ENCODE measurements around the gene BMP8B. TPM values are rescaled to one million over a fixed set of nuclear protein-coding genes. Genes with fewer than 3 reads are reported as not detected.
"Not testable (repeated sequence)": the region's sequence is repeated elsewhere in the genome, so short reads cannot be mapped to it uniquely, and the experiment has no call there.

The BMP8B gene
- total and polyA plus RNA-seq, 2 experiments from 2014 or later, result not detected

DNA sequence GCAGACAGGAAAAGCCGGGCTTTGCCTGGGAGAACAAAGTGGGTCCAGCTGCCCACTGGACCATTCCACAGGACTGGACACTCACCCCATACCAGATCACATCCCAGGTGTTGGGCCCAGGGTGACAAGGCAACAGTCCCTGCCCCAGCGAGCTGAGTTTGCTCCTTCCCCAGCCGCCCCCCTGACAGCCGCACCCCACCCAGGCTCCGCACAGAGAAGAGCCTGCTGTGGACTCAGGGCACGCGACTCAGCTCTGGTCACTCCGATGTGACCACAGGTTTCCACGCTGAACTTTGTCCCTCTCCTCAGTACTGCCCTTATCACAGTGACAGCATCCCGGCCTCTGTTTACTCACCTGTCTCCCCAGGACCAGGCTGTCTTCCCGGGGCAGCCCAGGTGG is 1.2 kb downstream of the BMP8B start:
- Histone ChIP-seq H3K4me3 (no peak overlapping the region), H3K9me2 (ENCODE audit: insufficient read depth) (no peaks in the 10 kb centered on the region), H3F3A (ENCODE audit: insufficient read depth) (no peaks in the 10 kb centered on the region), H3K9me3 (ENCODE audit: low read depth) (no peaks in the 10 kb centered on the region), H3K27me3 (replicated peaks; ENCODE audit: insufficient read depth) (peaks cover 39% of the 10 kb centered on the region), H2AFZ (no peak overlapping the region), H4K20me1 (ENCODE audit: insufficient read depth) (no peaks in the 10 kb centered on the region), H3K36me3 (ENCODE audit: low read depth) (no peaks in the 10 kb centered on the region), H3K9ac (no peak overlapping the region), H3K27ac (no peak overlapping the region), H3K4me1 (ENCODE audit: insufficient read depth) (no peaks in the 10 kb centered on the region), H3K79me2 (ENCODE audit: insufficient read depth) (no peaks in the 10 kb centered on the region), H3K4me2 (ENCODE audit: unreplicated experiment) (no peak overlapping the region)
- no peak for TF ChIP-seq EZH2phosphoT487 (IDR thresholded peaks at IDR 0.05; ENCODE audit: insufficient read depth, low read depth)
- TF ChIP-seq EZH2 (IDR thresholded peaks at IDR 0.05; ENCODE audit: insufficient read depth, poor library complexity, severe bottlenecking), result peak; percentile 55
- no peak for DNase-seq
- in situ Hi-C loops (cut with MboI), result no loop called here
- WGBS, 2 experiments (ENCODE audit: low coverage in 1 of 2, low lambda C conversion rate in 2 of 2, missing lambda C conversion rate in 2 of 2), result 58 to 69% methylated on average over 9 of the region's 11 CpGs

DNA sequence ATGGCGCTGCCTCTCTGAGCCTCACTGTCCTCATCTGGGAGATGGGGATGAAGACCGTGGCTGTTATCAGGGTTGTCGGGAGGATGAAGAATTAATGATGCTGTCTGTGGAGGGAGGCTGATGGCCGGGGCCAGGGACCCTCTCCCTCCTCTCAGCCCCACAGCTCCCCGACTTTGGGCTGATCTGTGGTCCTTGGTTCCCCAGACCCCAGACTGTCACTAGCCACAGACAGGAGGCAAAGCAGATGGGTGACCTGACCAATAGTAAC is 1.6 kb downstream of the BMP8B start:
- H4K20me1 ChIP-seq (ENCODE audit: insufficient read depth); H3K36me3 ChIP-seq (ENCODE audit: low read depth); H3K4me2 ChIP-seq (ENCODE audit: unreplicated experiment); H3K79me2 ChIP-seq (ENCODE audit: insufficient read depth); H3F3A ChIP-seq (ENCODE audit: insufficient read depth); DNase-seq; H3K4me3 ChIP-seq; H3K27ac ChIP-seq; H3K9me3 ChIP-seq (ENCODE audit: low read depth); H3K9me2 ChIP-seq (ENCODE audit: insufficient read depth); H3K9ac ChIP-seq; H2AFZ ChIP-seq; in situ Hi-C loops (cut with MboI); H3K4me1 ChIP-seq (ENCODE audit: insufficient read depth): not testable (repeated sequence)
- peaks cover 38% of the 10 kb centered on the region for H3K27me3 ChIP-seq (replicated peaks; ENCODE audit: insufficient read depth)
- 88 to 93% methylated on average over 5 of the region's 5 CpGs for WGBS, 2 experiments (ENCODE audit: low coverage in 1 of 2, low lambda C conversion rate in 2 of 2, missing lambda C conversion rate in 2 of 2)

DNA sequence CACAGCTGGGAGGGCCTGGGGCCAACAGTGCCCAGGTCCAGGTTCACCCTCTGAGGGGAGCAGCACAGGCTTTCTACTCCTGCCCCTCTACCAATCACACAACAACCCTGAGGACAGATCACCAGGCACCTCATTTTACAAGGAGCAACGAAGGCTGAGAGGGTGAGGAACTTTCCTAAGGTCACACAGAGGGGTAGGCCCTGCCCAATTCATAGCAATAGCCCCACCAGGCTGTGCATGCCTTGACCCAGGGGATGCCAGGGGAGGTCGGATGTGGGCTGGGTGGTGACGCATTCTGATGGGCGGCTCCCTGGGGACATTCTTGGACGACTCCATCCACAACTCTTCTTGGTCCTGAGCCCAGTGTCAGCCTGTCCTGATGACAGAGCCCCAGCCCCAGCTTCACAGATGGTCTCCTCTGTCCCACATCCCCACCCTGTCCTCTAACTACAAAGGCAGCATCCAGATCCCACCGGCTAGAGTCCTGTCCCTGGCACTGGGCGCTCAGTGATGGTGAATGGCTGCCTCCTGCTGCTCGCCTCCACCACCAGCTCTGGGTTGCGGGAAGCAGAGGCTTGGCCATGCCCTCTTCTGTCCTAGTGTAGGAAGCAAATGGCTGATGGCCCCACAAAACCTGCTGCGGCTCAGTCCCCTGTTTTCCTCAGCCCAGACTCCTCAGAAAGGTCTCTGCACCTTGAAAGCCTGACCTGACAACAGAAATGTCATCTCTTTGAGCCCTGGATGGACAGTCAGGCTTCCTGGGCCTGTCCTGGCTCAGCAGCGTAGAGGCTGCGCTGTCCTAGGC is 2.2 kb downstream of the BMP8B start:
- H4K20me1 ChIP-seq (ENCODE audit: insufficient read depth); H3K9me2 ChIP-seq (ENCODE audit: insufficient read depth); DNase-seq; H3F3A ChIP-seq (ENCODE audit: insufficient read depth); H3K4me3 ChIP-seq; H3K4me1 ChIP-seq (ENCODE audit: insufficient read depth); H3K9ac ChIP-seq; H3K4me2 ChIP-seq (ENCODE audit: unreplicated experiment); H3K36me3 ChIP-seq (ENCODE audit: low read depth); H2AFZ ChIP-seq; H3K27ac ChIP-seq; H3K9me3 ChIP-seq (ENCODE audit: low read depth); H3K79me2 ChIP-seq (ENCODE audit: insufficient read depth); in situ Hi-C loops (cut with MboI): not testable (repeated sequence)
- H3K27me3 ChIP-seq (replicated peaks; ENCODE audit: insufficient read depth), result peaks cover 40% of the 10 kb centered on the region
- WGBS, 2 experiments (ENCODE audit: low coverage in 1 of 2, low lambda C conversion rate in 2 of 2, missing lambda C conversion rate in 2 of 2), result 77 to 83% methylated on average over 9 to 10 of the region's 12 CpGs

DNA sequence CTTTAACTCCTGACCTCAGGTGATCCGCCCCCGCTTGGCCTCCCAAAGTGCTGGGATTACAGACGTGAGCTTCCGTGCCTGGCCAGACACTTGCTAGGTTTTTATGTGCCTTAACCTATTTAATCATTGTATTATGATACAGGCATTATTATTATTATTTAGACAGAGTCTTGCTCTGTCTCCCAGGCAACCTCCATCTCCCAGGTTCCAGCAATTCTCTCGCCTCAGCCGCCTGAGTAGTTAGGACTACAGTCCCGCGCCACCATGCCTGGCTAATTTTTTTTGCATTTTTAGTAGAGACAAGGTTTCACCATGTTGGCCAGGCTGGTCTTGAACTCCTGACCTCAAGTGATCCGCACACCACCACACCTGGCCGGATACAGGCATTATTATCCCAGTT is 6.0 kb downstream of the BMP8B start:
- in situ Hi-C loops (cut with MboI); H3K79me2 ChIP-seq (ENCODE audit: insufficient read depth); DNase-seq; H3K9me3 ChIP-seq (ENCODE audit: low read depth); H3K9me2 ChIP-seq (ENCODE audit: insufficient read depth); H3K9ac ChIP-seq; H3K27ac ChIP-seq; H3K4me2 ChIP-seq (ENCODE audit: unreplicated experiment); H3K36me3 ChIP-seq (ENCODE audit: low read depth); H3K4me3 ChIP-seq; H2AFZ ChIP-seq; H3K4me1 ChIP-seq (ENCODE audit: insufficient read depth); H3F3A ChIP-seq (ENCODE audit: insufficient read depth); H4K20me1 ChIP-seq (ENCODE audit: insufficient read depth): not testable (repeated sequence)
- WGBS, 2 experiments (ENCODE audit: low coverage in 1 of 2, low lambda C conversion rate in 2 of 2, missing lambda C conversion rate in 2 of 2), result 71 to 76% methylated on average over 10 of the region's 10 CpGs
- peaks cover 21% of the 10 kb centered on the region for H3K27me3 ChIP-seq (replicated peaks; ENCODE audit: insufficient read depth)

DNA sequence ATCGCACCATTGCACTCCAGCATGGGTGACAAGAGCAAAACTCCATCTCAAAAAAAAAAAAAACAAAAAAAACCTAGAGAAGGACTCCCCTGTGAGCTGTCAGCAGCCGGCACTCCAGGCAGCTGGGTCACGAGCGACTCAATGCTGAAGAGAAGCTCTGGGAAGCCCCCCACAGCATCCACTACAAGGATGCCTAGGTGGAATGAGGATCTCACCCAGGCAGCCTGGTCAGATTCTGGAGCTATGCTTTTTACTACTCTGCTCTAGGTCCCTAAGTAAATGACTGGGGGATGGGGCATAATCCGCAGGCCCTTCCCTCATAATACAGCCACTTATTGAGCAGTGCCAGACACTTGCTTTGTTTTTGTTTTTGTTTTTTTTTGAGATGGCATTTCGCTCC is 6.6 kb downstream of the BMP8B start:
- Histone ChIP-seq H3K4me3 (no peak overlapping the region), H3K36me3 (ENCODE audit: low read depth) (no peaks in the 10 kb centered on the region), H3K9me3 (ENCODE audit: low read depth) (no peaks in the 10 kb centered on the region), H3K4me2 (ENCODE audit: unreplicated experiment) (no peak overlapping the region), H3K9me2 (ENCODE audit: insufficient read depth) (no peaks in the 10 kb centered on the region), H3K9ac (no peak overlapping the region), H3K79me2 (ENCODE audit: insufficient read depth) (no peaks in the 10 kb centered on the region), H3K27ac (no peak overlapping the region), H2AFZ (no peak overlapping the region), H4K20me1 (ENCODE audit: insufficient read depth) (no peaks in the 10 kb centered on the region), H3K27me3 (replicated peaks; ENCODE audit: insufficient read depth) (peaks cover 19% of the 10 kb centered on the region), H3K4me1 (ENCODE audit: insufficient read depth) (no peaks in the 10 kb centered on the region), H3F3A (ENCODE audit: insufficient read depth) (no peaks in the 10 kb centered on the region)
- DNase-seq, result no peak
- in situ Hi-C loops (cut with MboI), result no loop called here
- 60 to 63% methylated on average over 6 of the region's 6 CpGs for WGBS, 2 experiments (ENCODE audit: low coverage in 1 of 2, low lambda C conversion rate in 2 of 2, missing lambda C conversion rate in 2 of 2)
- no peak for TF ChIP-seq EZH2phosphoT487 (IDR thresholded peaks at IDR 0.05; ENCODE audit: insufficient read depth, low read depth)
- TF ChIP-seq EZH2 (IDR thresholded peaks at IDR 0.05; ENCODE audit: insufficient read depth, poor library complexity, severe bottlenecking), result no peak

Data from GM23248 (cell line).